Uterus (tissue), 4 donors: ENCODE measurements around the gene SLC2A13. TPM values are rescaled to one million over a fixed set of nuclear protein-coding genes. Genes with fewer than 3 reads are reported as not detected.
"Not testable (repeated sequence)": the region's sequence is repeated elsewhere in the genome, so short reads cannot be mapped to it uniquely, and the experiment has no call there.

Source experiments
- DNase-seq, 2 donors: peaks; one replicate each; pipeline ENCODE4 v3.0.0-alpha.2; 2019 to 2020
- H3K27ac ChIP-seq, 2 donors: fragments of 200-600 bp; sonication (generic); 1 replicate in 1 of 2; 2 replicates in 1 of 2; pipeline ENCODE4 v1.5.1; 2016 to 2018
- H3K27me3 ChIP-seq, 2 donors: fragments of 200-600 bp; sonication (generic); one replicate each; pipeline ENCODE4 v1.5.1; 2018 to 2019; ENCODE audit warnings: control low read depth in 1 of 2
- H3K36me3 ChIP-seq, 2 donors: fragments of 200-600 bp; sonication (generic); one replicate each; pipeline ENCODE4 v1.5.1; 2019; ENCODE audit warnings: control low read depth in 1 of 2
- H3K4me1 ChIP-seq, 2 donors: fragments of 200-600 bp; sonication (generic); one replicate each; pipeline ENCODE4 v1.5.1; 2018 to 2019; ENCODE audit warnings: control low read depth in 1 of 2
- H3K4me3 ChIP-seq, 2 donors: fragments of 200-600 bp; sonication (generic); 1 replicate in 1 of 2; 2 replicates in 1 of 2; pipeline ENCODE4 v1.5.1; 2018 to 2019; ENCODE audit warnings: mild to moderate bottlenecking in 1 of 2
- H3K9me3 ChIP-seq, 2 donors: fragments of 200-600 bp; sonication (generic); one replicate each; pipeline ENCODE4 v1.5.1; 2019; ENCODE audit warnings: control low read depth in 1 of 2
- POLR2A ChIP-seq, 2 donors: fragments of 450-650 bp; IDR thresholded peaks; one replicate each; pipeline ENCODE4 v1.6.1; 2016; ENCODE audit warnings: antibody characterized with exemption in 2 of 2, mild to moderate bottlenecking in 1 of 2, moderate library complexity in 1 of 2
- intact Hi-C: fragments of 100-400 bp; cut with DNase I; formaldehyde crosslinking; loops from one replicate; pipeline ENCODE4 v1.15.1; 2023; ENCODE audit warnings: low total_unique reads
- total RNA-seq, 4 donors: library from RNA; depleted of rRNA in 3 of 4; stranded (reverse); fragments of >200 nt in 3 of 4; gene quantifications; one replicate each; pipeline versions ENCODE4 v1.1.0 to v1.2.4, GENCODE V29; 2014 to 2023
- TF ChIP-seq, protein P1 (sequence below), 4 experiments: fragments of 200-600 bp in 2 of 4; fragments of 450-650 bp in 2 of 4; sonication (generic) in 2 of 4; IDR thresholded peaks; one replicate each; pipeline ENCODE4 v1.5.1; 2016 to 2019; ENCODE audit warnings: antibody characterized with exemption in 4 of 4, mild to moderate bottlenecking in 2 of 4, moderate library complexity in 1 of 4
- donor health status: DM: yes; HTN: yes; CAD: no.

SLC2A13 gene
- total RNA-seq, 4 donors from 2014 or later, result 12.8 to 31.7 (median 15.3) TPM

DNA sequence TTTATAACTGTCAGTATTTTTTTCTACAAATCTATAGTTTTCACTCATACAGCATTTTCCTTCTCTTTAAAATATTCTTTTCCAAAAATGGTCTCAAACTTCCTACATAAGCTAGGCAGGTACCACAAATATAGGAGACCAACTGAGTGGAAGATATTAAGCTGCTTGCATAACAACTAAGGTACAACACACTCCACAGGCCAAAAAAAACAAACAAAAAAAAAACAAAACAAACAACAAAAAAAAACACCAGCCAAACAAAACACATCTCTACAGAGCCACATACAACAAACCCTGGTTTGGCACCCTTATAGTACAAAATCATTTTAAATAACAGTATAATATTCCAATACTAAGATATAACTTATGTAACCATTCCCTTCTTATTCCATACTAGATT, 50.1 kb downstream of the SLC2A13 start:
- Histone ChIP-seq H3K27me3 (no peaks in the 10 kb centered on the region), H3K4me3 (no peak overlapping the region), H3K36me3 (no peaks in the 10 kb centered on the region), H3K27ac (no peak overlapping the region), H3K4me1 (no peaks in the 10 kb centered on the region), H3K9me3 (no peaks in the 10 kb centered on the region)
- intact Hi-C loops, result no loop called here
- DNase-seq, result no peak
- no peak for TF ChIP-seq POLR2A (IDR thresholded peaks at IDR 0.05)
- TF ChIP-seq, protein P1, sequence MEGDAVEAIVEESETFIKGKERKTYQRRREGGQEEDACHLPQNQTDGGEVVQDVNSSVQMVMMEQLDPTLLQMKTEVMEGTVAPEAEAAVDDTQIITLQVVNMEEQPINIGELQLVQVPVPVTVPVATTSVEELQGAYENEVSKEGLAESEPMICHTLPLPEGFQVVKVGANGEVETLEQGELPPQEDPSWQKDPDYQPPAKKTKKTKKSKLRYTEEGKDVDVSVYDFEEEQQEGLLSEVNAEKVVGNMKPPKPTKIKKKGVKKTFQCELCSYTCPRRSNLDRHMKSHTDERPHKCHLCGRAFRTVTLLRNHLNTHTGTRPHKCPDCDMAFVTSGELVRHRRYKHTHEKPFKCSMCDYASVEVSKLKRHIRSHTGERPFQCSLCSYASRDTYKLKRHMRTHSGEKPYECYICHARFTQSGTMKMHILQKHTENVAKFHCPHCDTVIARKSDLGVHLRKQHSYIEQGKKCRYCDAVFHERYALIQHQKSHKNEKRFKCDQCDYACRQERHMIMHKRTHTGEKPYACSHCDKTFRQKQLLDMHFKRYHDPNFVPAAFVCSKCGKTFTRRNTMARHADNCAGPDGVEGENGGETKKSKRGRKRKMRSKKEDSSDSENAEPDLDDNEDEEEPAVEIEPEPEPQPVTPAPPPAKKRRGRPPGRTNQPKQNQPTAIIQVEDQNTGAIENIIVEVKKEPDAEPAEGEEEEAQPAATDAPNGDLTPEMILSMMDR (IDR thresholded peaks at IDR 0.05), result no peak

DNA sequence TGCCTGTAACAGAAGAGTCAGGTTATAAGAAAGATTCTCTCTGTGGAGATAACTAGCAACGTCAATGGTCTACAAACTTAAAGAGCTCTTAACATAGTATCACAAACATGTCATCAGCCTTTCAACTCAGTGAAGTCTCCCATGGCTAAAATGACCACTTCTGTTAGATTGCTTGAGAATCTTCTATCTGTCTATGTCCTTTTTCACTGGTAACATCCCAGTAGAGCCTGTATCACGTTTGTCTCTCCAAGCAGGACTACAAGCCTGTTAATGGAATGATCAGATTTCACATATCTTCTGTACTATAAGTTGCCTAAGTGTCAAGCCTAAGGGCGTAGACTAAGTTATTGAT, 50.7 kb downstream of the SLC2A13 start:
- Histone ChIP-seq H3K9me3 (no peaks in the 10 kb centered on the region), H3K4me3 (no peak overlapping the region), H3K36me3 (no peaks in the 10 kb centered on the region), H3K4me1 (no peaks in the 10 kb centered on the region), H3K27ac (peak overlapping the region in 1 of 2 donors; percentile 7), H3K27me3 (no peaks in the 10 kb centered on the region)
- no peak for TF ChIP-seq POLR2A (IDR thresholded peaks at IDR 0.05)
- TF ChIP-seq, protein P1 (IDR thresholded peaks at IDR 0.05), result no peak
- intact Hi-C loops, result no loop called here
- no peak for DNase-seq

DNA sequence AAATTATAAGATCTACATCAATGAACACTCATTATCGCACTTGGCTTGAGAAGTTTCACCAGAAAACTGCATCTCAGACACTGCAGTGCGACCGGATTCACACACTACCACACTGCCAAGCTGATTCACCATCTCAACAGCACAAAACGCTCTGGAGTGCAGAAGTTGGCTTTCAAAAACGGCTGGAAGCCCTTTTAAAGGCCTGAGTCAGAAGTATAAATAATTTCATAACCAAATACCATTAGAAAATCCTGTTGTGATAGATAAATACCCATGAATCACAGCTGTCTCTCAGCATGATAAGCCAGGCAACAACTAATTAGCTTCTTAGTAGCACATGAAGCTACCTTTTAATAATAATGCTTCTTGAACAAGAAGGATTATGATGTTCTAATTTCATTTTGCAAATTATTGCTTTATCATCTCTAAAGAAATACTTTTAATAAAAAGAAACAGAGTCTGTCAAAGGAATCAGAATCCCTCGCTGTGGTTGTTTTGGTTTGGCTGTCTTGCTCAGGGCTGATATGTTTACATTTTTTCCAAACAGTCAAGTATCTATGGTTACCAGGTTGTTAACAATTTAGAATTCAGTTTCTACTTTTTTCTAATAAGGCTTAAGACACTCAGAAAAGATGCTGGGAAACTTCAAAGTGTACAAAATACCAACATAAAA, 51.2 kb downstream of the SLC2A13 start:
- Histone ChIP-seq H3K36me3 (no peaks in the 10 kb centered on the region), H3K4me1 (no peaks in the 10 kb centered on the region), H3K27me3 (no peaks in the 10 kb centered on the region), H3K4me3 (no peak overlapping the region), H3K9me3 (no peaks in the 10 kb centered on the region), H3K27ac (peak overlapping the region; percentile 7 to 44)
- intact Hi-C loops, result no loop called here
- no peak for TF ChIP-seq POLR2A (IDR thresholded peaks at IDR 0.05)
- TF ChIP-seq, protein P1 (IDR thresholded peaks at IDR 0.05), result no peak
- DNase-seq, result peak in 1 of 2 donors; percentile 23

DNA sequence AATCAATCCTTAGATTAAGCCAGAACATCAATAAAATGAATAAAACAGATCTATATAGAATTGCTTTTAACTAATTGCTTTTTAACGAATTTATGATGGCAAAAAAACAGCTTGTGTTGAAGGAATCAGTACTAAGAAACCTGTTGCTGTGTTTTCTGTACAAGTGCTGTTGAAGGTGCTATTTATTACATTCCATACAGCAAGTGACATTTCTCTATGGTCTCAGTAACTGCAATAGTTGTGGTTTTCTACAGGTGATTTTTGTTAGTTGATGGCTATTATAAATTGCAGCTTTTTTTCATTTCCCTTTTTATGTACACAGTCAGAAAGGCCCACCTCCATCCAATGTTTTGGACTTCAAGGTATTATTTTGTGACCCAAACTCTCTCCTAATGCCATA, 56.6 kb downstream of the SLC2A13 start:
- Histone ChIP-seq H3K4me1 (no peaks in the 10 kb centered on the region), H3K4me3 (no peak overlapping the region), H3K27ac (no peak overlapping the region), H3K9me3 (no peaks in the 10 kb centered on the region), H3K36me3 (no peaks in the 10 kb centered on the region), H3K27me3 (no peaks in the 10 kb centered on the region)
- no peak for DNase-seq
- no peak for TF ChIP-seq POLR2A (IDR thresholded peaks at IDR 0.05)
- TF ChIP-seq, protein P1 (IDR thresholded peaks at IDR 0.05), result no peak
- intact Hi-C loops, result no loop called here

DNA sequence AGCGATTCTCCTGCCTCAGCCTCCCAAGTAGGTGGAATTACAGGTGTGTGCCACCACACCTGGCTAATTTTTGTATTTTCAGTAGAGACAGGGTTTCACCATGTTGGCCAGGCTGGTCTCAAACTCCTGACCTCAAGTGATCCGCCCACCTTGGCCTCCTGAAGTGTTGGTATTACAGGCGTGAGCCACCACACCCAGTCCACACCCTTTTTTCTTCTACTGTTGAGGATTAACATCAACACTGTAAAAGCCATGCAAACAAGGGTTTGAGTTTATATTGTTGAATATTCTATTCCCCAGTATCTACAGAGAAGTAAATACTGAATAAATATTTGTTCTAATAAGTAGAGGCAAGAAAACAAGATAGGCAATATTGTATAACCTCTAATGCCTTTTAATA, 58.9 kb downstream of the SLC2A13 start:
- H3K27ac ChIP-seq, H3K9me3 ChIP-seq, H3K4me1 ChIP-seq, H3K4me3 ChIP-seq, intact Hi-C loops, H3K27me3 ChIP-seq, DNase-seq, H3K36me3 ChIP-seq: not testable (repeated sequence)

DNA sequence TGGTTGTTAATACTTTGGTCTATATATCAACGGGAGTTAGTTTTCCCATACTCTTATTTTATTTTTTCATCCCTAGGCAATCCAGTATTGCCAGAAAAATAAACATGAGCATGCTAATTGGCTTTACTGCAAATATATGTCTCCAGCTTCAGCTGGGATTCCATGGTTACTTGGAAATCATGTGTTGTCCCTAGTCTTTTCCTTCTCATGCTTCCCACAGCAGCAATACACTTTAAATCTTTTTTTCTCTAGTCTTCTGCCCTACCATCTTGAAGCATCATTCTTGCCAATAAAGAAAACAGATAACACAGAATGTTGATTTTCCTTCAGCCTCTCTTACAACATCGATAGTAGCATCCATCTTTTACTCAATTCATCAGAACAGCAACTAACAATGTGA, 60.2 kb downstream of the SLC2A13 start:
- no peak for TF ChIP-seq POLR2A (IDR thresholded peaks at IDR 0.05)
- TF ChIP-seq, protein P1 (IDR thresholded peaks at IDR 0.05), result no peak
- Histone ChIP-seq H3K27ac (no peak overlapping the region), H3K27me3 (no peaks in the 10 kb centered on the region), H3K36me3 (no peaks in the 10 kb centered on the region), H3K4me3 (no peak overlapping the region), H3K4me1 (no peaks in the 10 kb centered on the region), H3K9me3 (no peaks in the 10 kb centered on the region)
- no peak for DNase-seq
- intact Hi-C loops, result no loop called here
